HG03469 (cell line): ENCODE results near the gene KLF13.
A peak's percentile ranks its signal among the peaks of the same experiment; 100 is the strongest.

Experiments used
- ATAC-seq: cut with Tn5 transposase; IDR thresholded peaks from one replicate; pipeline ENCODE4 v1.9.1; 2021; ENCODE audit warnings: mild to moderate bottlenecking, moderate library complexity, moderate number of reproducible peaks; ENCODE audit not compliant: unreplicated experiment

Gene KLF13

DNA sequence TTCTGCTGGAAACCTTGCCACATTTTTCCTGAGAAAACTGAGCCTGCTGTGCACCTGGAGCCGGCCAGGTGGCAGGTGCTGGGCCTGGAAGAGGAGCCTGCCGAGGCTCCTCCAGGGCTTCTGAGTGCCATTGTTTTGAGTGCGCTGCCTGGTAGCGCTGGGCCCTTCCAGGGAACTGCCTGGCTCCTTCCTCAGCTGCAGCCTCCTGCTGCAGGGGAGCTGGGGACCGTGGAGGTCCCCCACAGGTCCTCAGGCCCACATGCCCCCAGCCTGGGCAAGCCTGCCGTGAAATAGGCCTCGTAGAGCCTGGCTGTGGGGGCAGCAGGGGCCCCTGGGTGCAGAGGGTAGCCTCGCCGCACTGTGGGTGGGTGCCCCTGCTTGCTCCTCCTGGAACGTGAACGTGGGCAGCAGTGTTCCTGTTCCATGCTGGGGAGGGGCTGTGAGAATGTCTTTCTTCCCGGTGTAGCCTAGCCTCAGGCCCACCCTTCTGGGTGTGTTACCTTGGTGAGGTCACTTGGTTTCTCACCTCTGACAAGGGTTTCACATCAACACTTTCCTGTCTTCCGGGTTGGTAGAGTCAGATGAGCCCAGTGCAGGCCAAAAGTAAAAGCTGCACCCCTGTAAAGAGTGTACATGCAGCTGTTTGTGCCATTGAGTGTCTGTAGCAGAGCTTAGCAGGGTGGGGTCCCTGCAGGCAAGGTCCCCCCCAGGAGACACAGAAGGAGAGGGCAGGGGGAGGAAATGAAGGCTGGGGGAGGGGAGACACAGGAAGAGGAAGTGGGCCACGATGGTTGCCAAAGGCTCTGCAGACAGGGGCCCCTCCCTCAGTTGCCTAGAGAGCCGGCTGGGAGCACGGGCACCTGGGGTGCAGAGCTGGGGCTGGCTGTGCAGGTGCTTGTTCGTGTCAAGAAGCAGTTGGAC, 34.5 kb downstream of the KLF13 start:
- ATAC-seq, result peak; percentile 50

DNA sequence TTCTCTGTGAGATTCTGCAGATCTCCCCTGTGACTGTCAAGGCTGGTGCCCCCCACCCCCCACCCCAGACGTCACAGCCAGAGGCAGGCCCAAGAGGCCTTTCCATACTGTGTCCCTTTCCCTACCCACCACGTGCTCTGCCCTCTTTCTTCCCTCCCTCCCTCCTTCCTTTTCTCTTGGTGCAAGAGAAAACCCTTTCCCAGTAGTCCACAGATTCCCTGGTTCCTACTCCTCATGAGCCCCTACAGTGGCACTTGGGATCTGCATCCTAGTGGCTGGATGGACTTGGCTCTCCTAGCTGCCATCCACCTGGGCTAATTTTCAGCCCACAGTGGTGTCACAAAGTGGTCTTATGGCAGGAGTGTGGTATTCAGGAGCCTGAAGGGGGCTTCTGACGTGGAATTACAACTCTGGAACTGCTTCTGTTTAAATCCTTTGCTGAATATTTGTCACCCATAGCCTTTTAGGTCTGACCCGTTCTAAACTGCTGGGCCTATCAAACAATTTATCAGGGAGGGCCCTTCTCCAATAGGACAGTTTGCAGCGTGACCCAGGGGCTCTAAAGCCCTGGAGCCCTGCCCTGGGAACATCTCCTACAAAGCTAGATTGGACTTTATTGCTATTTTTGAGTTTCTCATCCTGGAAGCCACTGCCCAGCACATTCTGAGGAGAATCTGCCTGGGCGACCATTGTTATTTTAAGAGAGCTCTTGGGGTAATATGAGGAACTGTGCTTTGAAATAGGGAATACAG, 35.3 kb downstream of the KLF13 start:
- no peak for ATAC-seq

DNA sequence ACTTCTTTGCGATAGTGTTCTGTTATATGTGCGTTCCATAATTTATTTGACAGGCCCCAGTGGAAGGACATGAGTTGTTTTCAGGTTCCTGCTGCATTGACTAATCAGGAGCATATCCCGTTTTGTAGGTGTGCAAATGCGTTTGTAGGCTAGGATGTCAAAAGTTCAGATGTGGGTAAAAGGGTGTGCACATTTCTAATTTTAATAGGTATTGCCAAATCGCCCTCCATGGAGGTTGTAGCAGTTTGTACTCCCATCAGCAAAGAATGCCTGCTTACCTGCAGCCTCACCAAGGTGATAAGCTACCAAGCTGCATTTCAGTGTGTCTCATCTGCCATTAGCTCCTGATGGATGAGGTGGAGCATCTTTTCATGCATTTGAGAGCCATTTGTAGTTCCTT, 36.3 kb downstream of the KLF13 start:
- no peak for ATAC-seq

DNA sequence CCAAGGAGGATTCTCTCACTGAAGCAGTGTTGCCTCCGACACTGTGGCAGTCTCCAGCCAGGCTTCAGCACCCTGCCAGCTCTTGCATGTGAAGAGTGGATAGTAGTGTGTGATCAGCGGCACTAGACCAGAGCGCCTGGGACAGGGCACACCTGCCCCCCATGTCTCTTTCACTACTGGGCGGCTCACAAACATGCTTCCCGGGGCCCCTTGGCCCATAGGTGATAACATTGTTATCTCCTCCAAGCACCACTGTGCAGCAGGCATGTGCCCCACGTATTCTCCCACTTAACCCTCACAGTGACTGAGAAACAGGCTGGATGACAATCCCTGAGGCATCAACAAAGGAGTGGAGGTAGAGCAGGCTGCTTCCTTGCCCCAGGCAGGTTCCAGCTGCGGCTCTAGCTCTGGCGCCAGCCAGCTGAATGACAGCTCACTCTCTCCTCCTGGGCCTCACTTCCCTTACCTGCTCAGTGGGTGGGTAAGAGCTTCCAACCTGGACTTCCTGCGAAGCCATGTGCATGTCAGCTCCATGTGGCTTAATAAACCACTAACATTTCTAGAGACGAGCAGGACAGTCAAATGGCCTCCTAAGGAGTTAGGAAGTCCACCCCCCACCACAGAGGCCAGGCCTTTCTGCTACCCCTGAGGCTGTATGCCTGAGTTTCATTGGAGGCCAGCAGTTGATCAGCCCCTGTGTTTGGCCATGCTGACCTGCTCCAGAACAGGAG, 37.8 kb downstream of the KLF13 start:
- no peak for ATAC-seq

DNA sequence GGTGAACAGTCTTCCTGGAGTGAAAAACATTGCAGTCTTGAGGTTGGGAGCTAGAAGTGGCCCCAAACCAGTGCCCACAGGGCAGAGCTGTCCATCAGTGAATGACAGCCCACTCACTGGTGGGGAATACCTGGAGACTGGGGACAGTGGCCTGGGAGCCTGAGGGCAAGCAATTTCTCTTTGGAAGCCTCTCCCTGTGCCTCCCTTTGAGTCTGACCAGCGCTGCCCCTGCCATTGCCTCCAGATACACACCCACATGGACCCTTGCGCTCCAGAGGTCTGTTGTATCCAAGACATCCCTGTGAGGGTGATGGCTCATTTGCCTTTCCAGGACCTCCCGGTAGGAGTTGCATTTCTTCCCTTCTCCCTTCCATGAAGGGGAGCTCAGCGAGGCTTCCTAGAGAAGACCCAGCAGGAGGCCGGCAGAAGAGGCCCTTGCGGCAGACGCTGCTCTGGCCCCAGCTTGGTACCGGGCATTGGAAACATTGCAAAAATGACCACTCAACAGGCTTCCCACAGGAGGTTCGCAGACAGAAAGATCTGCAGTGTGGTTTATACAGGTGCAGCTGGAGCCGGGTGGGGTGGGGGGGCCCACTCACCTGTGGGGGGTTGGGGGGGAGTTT, 38.5 kb downstream of the KLF13 start:
- ATAC-seq, result no peak

DNA sequence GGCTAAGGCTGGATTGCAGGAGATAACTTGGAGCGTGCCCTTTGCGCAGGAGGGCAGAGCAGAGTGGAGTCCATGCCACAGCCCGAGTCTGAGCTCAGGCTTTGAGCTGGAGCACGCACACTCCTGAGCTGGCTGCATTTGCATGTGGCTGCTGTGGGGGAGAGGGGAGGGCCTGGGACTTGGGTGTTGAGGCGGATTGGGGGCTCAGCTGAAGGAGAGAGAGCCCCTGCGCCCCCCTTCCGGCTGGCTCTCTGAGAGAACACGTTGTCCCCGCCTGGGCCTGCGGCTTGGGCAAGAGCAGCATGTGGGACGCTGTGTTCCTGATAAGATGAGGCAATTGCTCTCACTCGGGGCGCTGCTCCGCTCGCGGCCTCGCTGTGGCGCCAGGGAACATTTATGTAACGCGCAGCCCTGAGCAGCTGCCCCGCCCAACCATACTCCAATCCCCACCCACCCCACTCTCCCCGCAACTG, 39.1 kb downstream of the KLF13 start:
- ATAC-seq, result peak; percentile 26

DNA sequence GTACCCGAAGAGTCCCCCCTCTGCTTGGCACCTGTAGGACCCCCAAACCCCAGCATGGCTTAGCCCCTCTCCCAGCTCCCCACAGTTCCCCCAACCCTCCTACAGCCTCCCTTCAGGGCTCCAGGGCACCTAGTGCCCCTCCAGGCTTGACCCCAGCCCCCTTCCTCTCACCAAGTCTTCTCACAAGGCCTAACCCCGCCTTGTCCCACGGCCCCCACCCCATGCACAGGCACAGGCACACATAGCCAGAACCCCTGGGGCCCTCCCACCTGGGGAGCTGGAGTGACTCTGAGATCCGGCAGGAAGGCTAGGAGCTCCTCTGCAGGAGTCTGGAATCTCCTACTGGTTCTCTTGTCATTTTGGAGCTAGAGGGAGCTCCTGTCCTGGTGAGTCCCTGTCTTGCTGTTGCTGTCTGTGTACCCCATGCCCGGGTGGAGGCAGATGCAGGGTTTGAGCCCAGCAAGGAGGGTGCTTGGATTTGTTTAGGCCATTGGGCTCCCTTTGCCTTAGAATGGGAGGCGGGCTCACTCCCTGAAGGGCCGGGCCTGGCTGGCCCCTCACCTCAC, 39.6 kb downstream of the KLF13 start:
- no peak for ATAC-seq

DNA sequence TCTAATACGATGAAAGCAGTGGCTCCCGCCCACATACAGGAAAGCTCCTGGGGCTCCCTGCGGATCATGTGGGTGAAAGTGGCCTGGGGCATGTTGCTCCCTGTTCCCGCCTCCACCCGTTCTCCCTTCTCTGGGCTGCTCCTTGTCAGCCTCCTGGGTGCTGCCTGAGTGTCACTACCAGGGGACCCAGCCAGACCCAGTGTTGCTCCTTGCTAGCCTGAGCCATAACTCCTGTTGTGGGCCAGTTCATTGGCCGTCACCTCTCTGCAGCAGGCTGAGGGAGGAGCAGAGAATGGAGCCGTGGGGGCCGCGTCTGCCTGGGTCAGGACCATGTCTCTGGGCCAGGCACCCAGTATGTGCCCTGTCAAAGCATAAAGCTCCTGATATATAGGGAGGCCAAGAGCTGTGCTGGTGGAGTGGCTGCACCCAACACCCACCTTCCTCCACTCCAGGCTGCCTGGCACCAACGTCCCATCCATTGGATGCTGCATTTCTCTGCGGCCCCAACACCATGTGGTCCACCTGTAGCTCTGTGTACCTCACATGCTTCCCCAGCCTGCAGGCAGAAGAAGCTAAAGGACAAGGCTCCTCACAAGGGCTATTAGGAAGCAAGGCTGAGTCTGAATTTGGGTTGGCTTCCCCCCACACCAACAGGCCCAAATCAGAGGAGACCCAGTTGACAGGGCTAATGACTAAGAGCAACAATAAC, 40.5 kb downstream of the KLF13 start:
- no peak for ATAC-seq

DNA sequence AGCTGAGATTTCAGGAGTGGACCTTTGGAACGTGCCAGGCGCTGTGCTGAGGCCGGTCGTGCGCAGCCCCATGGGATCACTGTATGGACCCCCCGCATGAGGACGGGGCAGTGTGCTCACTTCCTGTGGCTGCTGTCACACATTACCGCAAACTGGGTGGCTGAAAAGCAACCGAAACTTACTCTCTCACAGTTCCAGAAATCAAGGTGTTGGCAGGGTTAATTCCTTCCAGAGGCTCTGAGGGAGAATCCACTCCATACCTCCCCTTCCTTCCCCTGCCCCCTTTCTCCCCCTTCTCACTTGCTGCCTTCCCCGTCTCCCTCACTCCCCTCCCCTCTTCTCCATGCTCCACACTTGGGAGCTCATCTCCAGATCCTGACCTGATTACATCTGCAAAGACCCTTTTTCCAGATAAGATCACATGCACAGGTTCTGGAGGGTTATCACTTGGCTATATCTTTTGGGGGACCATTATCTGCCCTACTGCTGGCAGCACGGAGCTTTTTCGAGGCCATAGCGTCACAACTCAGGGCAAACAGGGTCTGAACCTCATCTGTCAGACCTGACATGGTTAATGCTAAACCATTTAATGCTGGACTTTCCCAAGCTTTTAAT, 41.2 kb downstream of the KLF13 start:
- ATAC-seq, result no peak

DNA sequence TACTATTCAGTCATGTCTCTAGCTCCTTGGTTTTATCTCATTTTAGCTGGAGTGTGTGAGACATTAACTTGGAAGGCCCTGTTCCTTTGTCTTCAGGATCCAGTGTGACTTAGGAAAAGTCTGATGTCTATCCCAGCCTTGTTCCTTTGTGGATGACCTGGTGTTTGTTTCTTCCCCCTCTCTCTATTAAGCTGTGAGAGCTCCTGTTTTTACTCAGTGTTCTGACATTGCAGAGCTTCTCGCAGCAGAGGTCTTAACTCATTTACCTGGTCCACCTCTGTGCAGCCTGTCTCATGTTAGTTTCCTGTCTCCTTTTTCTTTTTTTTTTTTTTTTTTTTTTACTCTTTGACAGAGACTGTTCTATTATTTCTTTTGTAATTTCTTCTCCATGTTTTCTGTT, 43.1 kb downstream of the KLF13 start:
- no peak for ATAC-seq

DNA sequence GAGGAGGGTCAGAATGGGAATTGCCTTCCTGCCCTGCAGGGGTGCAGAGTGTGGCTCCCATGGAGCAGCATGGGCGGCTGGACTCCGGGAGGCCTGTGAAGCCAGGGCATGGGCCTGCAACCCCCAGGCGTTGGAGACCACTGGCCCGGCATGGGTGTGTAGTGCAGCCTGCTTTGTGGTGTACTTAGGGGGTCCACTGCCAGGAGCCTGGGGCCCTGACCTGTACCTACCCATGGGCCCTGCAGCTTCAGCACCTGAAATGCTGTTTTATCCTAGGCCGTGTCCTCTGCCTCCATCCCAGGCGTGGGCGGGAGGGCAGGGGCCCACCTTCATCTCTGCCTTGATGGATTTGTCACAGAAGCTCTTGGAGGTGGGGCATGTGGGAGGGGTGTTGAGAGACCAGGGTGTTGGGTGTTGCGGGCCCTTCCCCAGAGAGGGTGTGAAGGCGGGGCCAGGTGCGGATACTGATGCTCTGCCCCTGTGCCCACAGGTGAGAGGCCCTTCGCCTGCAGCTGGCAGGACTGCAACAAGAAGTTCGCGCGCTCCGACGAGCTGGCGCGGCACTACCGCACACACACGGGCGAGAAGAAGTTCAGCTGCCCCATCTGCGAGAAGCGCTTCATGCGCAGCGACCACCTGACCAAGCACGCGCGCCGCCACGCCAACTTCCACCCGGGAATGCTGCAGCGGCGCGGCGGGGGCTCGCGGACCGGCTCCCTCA, 45.0 kb downstream of the KLF13 start:
- ATAC-seq, result no peak

DNA sequence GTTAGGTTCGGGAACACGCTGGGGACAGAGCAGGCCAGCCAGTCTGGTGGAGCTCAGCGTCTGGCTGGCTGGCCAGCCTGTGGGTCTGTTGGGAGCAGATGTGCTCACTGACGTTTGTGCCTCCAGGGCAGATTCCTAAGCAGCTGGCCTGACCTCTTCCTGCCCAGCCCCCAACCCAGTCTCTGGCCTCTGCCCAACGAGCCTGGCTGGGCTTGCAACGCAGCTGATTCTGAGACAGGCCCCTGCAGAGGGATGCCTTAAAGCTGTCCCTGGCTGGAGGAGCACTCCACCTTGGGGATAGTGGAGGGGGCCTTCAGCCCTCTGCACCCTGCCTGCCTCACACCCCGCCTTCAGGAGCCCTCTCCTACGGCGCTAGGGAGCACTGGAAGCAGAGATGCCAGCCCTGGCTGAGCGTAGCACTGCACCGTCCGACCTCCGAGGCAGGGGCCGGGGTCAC, 46.0 kb downstream of the KLF13 start:
- no peak for ATAC-seq

DNA sequence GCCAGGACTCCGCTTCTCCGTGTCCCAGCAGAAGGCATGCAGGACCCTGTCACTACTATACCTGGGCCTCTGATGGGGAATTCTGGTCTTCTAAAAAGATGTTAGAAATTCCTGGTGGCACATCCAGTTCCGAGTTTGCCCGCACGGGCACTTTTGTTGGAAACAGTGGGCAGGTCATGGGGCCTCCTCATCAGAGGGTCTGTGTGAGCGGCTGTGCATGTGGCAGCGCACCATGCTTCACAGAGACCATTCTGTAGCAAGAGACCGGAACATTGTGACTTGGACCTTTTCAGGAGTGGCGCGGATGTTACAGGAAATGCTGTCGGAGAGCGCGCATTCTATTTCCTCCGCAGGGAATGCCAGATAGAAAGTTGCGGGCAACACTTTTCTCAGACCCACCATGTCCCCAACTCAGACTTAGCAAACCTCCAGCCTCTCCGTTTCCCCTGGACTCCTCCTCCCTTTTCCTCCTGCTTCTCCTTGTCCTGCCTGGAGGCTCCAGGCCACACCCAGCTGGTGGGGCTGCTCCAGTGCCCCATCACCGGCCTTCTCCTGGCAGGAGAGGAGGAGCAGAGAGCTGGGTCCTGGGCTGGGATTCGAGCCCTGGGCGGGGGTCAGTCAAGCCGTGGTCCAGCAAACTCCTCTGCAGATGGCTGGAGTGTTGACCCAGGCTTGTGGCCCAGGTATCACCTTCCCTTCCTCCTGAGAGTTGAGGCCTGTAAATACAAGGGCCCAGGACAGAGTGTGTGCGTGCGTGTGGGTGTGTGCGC, 46.6 kb downstream of the KLF13 start:
- ATAC-seq, result no peak

DNA sequence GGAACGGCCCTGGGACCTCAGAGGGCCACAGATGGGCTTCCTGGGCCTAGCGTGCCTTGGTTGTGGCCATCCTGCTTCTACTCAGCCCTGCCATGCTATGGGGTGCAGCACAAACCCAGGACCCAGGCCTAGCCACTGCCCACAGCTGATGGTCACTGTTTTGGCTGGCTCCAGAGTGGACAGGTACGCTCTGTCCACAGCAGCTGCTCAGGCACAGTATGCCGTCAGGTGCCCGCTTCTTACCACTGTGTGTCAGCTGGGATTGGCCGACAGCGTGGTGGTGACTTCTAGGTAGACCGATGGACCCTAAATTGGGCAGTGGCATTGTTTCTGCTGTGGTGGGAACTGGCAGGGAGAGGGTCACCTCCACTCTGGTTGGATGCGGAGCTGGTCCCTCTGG, 47.3 kb downstream of the KLF13 start:
- no peak for ATAC-seq

DNA sequence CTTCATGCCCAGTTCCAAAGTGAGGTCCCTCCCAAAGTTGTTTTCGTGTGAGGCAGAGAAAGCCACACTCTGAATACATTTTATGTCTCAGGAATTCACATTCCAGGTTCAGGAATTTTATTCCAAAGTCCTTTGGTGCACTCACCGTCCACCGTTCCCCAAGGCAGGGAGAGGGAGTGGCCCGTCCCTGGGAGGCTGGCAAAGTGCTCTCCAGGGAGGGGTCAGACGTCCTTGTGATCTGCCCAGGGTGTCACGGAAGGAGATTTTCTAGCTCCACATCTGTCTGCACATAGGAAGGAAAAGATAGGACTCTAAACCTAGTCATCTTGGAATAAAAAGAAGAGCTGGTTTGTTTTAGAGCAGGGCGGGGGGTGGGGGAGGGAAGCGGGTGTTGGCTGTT, 47.9 kb downstream of the KLF13 start:
- no peak for ATAC-seq

DNA sequence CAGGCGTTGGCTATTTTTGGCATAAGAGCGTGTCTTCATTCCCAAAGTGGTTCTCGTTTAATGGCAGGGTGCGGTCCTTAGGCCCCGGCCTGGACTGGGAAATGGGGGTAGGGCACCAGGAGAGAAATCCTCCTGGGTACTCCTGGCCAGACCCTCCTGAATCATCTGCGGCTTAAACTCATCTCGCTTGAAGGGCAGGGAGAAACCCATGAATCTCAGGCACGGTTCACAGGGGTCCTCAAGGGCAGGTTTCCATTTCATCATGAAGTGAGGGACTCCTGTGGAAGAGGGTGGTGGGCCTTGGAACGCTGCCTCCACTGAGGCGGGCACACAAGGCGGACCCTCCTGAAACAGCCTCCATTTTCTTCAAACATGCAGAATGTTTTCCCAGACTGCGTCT, 48.4 kb downstream of the KLF13 start:
- no peak for ATAC-seq

DNA sequence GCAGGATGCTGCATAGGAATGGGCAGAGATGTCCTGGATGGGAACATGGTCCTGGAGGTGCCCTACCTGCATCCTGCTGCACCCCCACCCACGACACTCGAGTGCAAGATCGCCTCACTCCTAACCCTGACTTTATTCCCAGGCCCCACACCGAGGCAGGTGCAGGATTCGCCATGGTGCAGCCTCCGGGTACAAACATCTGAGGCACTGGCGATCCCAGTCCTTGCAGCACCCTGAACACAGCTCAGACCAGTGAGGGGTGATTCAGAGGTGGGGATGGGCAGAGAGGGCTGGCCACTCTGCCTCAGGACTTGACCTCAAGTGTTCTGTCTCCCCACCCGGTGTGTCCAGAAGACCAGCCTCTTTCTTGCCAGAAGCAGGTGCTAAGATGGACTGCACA, 49.1 kb downstream of the KLF13 start:
- ATAC-seq, result no peak

DNA sequence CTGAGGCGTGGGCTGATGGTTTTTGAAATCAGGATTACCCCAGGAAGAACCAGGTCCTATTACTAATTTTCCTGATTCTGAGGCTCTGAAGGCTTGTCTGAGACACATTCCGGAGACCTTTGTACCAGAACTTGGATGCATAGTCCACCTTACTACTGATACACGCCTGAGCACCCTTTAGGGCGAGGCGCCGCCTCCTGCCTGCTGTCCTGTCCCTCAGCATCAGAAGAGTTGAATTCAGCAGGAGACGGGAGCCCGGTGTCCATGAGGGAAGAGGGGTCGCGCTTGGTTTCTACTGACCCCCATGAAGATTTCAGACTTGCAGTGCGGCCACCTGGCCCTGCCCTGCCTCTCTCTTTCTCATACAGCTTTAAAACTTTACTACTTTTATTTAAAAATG, 49.9 kb downstream of the KLF13 start:
- ATAC-seq, result no peak
